HepG2 (cell line): ENCODE measurements around the gene CLIC1. TPM values are rescaled to one million over a fixed set of nuclear protein-coding genes. Genes with fewer than 3 reads are reported as not detected.

Experiments used
- FOXA1 ChIP-seq, 2 experiments: fragments of 450-650 bp in 1 of 2; sonication (generic) in 1 of 2; formaldehyde crosslinking in 1 of 2; IDR thresholded peaks; 2 replicates each; pipeline versions ENCODE4 v1.4.0 to v1.6.1; 2016 to 2020; ENCODE audit warnings: missing genetic modification reagents in 1 of 2
- HDAC1 ChIP-seq: sonication (generic); formaldehyde crosslinking; IDR thresholded peaks from 2 replicates; pipeline ENCODE4 v1.5.1; 2020; ENCODE audit warnings: mild to moderate bottlenecking, missing genetic modification reagents
- KLF15 ChIP-seq: sonication (generic); formaldehyde crosslinking; IDR thresholded peaks from 2 replicates; pipeline ENCODE4 v1.8.1; 2023; ENCODE audit warnings: borderline replicate concordance, mild to moderate bottlenecking, inconsistent platforms, missing genetic modification reagents, mixed read lengths
- RCOR2 ChIP-seq: IDR thresholded peaks from 2 replicates; pipeline ENCODE4 v1.6.1; 2016; ENCODE audit warnings: missing biosample characterization, missing genetic modification reagents
- SMAD3 ChIP-seq: sonication (generic); formaldehyde crosslinking; IDR thresholded peaks from 2 replicates; pipeline ENCODE4 v1.4.0; 2020; ENCODE audit warnings: missing genetic modification reagents
- SP5 ChIP-seq: IDR thresholded peaks from 2 replicates; pipeline ENCODE4 v1.6.1; 2016; ENCODE audit warnings: low read depth, borderline replicate concordance
- TARDBP ChIP-seq: sonication (generic); formaldehyde crosslinking; IDR thresholded peaks from 2 replicates; pipeline ENCODE4 v1.8.0; 2022; ENCODE audit warnings: mild to moderate bottlenecking, missing genetic modification reagents
- TBP ChIP-seq: sonication (generic); formaldehyde crosslinking; IDR thresholded peaks from 2 replicates; pipeline ENCODE4 v1.5.0; 2020; ENCODE audit warnings: missing genetic modification reagents
- ZNF34 ChIP-seq: sonication (generic); formaldehyde crosslinking; IDR thresholded peaks from 2 replicates; pipeline ENCODE4 v1.4.0; 2020; ENCODE audit warnings: mild to moderate bottlenecking, missing genetic modification reagents, borderline replicate concordance
- ZNF615 ChIP-seq: sonication (generic); formaldehyde crosslinking; IDR thresholded peaks from 2 replicates; pipeline ENCODE4 v1.5.0; 2020; ENCODE audit warnings: mild to moderate bottlenecking, missing genetic modification reagents, borderline replicate concordance
- ZNF709 ChIP-seq: sonication (generic); formaldehyde crosslinking; IDR thresholded peaks from 2 replicates; pipeline ENCODE4 v1.5.0; 2020; ENCODE audit warnings: mild to moderate bottlenecking, missing genetic modification reagents
- ZNF777 ChIP-seq: sonication (generic); formaldehyde crosslinking; IDR thresholded peaks from 2 replicates; pipeline ENCODE4 v1.4.0; 2020; ENCODE audit warnings: missing genetic modification reagents
- ZSCAN22 ChIP-seq: sonication (generic); formaldehyde crosslinking; IDR thresholded peaks from 2 replicates; pipeline ENCODE4 v1.4.0; 2020; ENCODE audit warnings: mild to moderate bottlenecking, missing genetic modification reagents
- ZSCAN29 ChIP-seq: sonication (generic); formaldehyde crosslinking; conservative IDR thresholded peaks from 2 replicates; pipeline ENCODE4 v1.4.0; 2020; ENCODE audit warnings: mild to moderate bottlenecking, missing genetic modification reagents
- polyA plus RNA-seq, 8 experiments: library from polyadenylated mRNA; depleted of rRNA in 3 of 8; stranded (reverse) in 7 of 8; unstranded in 1 of 8; fragments of >200 nt; fragmentation: Illumina TruSeq in 4 of 8; extraction: Trizol in 4 of 8; gene quantifications; 2 replicates each; pipeline versions ENCODE4 v1.2.1 to v1.2.3, GENCODE V29; 2011 to 2016; ENCODE audit warnings: low read depth in 4 of 8, missing spikeins in 1 of 8, mixed read lengths in 1 of 8; ENCODE audit not compliant: insufficient read depth in 1 of 8
- total RNA-seq, 5 experiments: library from RNA; depleted of rRNA; stranded (reverse); fragments of >200 nt; fragmentation: Illumina TruSeq; extraction: Trizol; gene quantifications; 2 replicates each; pipeline ENCODE4 v1.2.3, GENCODE V29; 2016; ENCODE audit warnings: low read depth in 1 of 5
- TF ChIP-seq, protein P1 (sequence below): IDR thresholded peaks from 2 replicates; pipeline ENCODE4 v1.6.1; 2016; ENCODE audit warnings: mild to moderate bottlenecking, missing biosample characterization, missing genetic modification reagents
- TF ChIP-seq, protein P2 (sequence below): sonication (generic); formaldehyde crosslinking; IDR thresholded peaks from 2 replicates; pipeline ENCODE4 v1.4.0; 2020; ENCODE audit warnings: missing genetic modification reagents, mild to moderate bottlenecking, borderline replicate concordance
- TF ChIP-seq, protein P3 (sequence below): IDR thresholded peaks from 2 replicates; pipeline ENCODE4 v1.6.1; 2016; ENCODE audit warnings: mild to moderate bottlenecking
- TF ChIP-seq, protein P4 (sequence below): sonication (generic); formaldehyde crosslinking; IDR thresholded peaks from 2 replicates; pipeline ENCODE4 v1.4.0; 2020; ENCODE audit warnings: missing genetic modification reagents, borderline replicate concordance
- TF ChIP-seq, protein P5 (sequence below): sonication (generic); formaldehyde crosslinking; IDR thresholded peaks from 2 replicates; pipeline ENCODE4 v1.4.0; 2020; ENCODE audit warnings: missing genetic modification reagents

Gene CLIC1
- total and polyA plus RNA-seq, 2 of the 13 experiments (the other 11 are each of a cell fraction or from before 2014, with no cell fraction given), result 602 to 891 TPM

DNA sequence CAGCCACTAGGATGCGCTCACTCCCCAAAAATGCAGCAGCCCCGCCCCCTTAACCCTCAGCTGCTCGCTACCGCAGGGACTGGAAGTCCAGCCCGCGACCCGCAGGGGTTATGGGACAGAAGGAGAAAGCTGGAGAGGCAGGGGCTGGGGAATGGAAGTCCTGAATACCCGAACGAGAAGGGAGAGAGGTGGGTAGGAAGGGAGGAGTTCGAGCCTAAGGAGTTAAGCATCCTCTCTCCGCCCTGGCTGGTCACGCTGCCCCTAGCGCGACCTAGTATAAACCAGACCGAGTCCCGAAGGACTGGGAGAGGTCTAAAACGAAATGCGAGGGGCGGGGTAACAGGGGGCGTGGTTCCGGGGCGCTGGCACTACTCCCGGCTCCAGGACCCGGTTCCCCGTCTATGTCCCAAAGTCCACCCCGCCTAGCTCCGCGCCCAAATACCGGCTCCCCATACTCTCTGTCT lies 6.8 kb downstream of the CLIC1 start (continued):
- TF ChIP-seq, protein P1, sequence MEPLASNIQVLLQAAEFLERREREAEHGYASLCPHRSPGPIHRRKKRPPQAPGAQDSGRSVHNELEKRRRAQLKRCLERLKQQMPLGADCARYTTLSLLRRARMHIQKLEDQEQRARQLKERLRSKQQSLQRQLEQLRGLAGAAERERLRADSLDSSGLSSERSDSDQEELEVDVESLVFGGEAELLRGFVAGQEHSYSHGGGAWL (CRISPR knock-in tag), result no peak; the same call in 1 of the 2 replicates
- no peak for TF ChIP-seq FOXA1 (IDR thresholded peaks at IDR 0.05)
- no peak; the same call in 1 of the 2 replicates for TF ChIP-seq FOXA1 (CRISPR knock-in tag; IDR thresholded peaks at IDR 0.05)
- no peak for TF ChIP-seq KLF15
- TF ChIP-seq ZNF777 (CRISPR knock-in tag), result peak; percentile 80; the same call in 1 of the 2 replicates
- no peak; the same call in 1 of the 2 replicates for TF ChIP-seq TBP (CRISPR knock-in tag)
- TF ChIP-seq, protein P2, sequence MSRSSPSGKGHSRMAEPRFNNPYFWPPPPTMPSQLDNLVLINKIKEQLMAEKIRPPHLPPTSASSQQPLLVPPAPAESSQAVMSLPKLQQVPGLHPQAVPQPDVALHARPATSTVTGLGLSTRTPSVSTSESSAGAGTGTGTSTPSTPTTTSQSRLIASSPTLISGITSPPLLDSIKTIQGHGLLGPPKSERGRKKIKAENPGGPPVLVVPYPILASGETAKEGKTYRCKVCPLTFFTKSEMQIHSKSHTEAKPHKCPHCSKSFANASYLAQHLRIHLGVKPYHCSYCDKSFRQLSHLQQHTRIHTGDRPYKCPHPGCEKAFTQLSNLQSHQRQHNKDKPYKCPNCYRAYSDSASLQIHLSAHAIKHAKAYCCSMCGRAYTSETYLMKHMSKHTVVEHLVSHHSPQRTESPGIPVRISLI (CRISPR knock-in tag), result peak; percentile 60; the same call in 1 of the 2 replicates
- peak; percentile 99 for TF ChIP-seq SP5 (CRISPR knock-in tag)
- 0 out of 2 replicates have a peak, but pooled peaks have one; percentile 42 for TF ChIP-seq RCOR2
- peak; percentile 78 for TF ChIP-seq HDAC1 (CRISPR knock-in tag)
- TF ChIP-seq, protein P3, sequence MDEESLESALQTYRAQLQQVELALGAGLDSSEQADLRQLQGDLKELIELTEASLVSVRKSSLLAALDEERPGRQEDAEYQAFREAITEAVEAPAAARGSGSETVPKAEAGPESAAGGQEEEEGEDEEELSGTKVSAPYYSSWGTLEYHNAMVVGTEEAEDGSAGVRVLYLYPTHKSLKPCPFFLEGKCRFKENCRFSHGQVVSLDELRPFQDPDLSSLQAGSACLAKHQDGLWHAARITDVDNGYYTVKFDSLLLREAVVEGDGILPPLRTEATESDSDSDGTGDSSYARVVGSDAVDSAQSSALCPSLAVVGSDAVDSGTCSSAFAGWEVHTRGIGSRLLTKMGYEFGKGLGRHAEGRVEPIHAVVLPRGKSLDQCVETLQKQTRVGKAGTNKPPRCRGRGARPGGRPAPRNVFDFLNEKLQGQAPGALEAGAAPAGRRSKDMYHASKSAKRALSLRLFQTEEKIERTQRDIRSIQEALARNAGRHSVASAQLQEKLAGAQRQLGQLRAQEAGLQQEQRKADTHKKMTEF, result peak; percentile 73
- TF ChIP-seq ZSCAN29, result peak; percentile 89
- peak; percentile 78; the same call in 1 of the 2 replicates for TF ChIP-seq SMAD3 (CRISPR knock-in tag)
- peak; percentile 17; the same call in 1 of the 2 replicates for TF ChIP-seq ZNF34 (CRISPR knock-in tag)
- TF ChIP-seq ZSCAN22 (CRISPR knock-in tag), result no peak
- TF ChIP-seq, protein P4, sequence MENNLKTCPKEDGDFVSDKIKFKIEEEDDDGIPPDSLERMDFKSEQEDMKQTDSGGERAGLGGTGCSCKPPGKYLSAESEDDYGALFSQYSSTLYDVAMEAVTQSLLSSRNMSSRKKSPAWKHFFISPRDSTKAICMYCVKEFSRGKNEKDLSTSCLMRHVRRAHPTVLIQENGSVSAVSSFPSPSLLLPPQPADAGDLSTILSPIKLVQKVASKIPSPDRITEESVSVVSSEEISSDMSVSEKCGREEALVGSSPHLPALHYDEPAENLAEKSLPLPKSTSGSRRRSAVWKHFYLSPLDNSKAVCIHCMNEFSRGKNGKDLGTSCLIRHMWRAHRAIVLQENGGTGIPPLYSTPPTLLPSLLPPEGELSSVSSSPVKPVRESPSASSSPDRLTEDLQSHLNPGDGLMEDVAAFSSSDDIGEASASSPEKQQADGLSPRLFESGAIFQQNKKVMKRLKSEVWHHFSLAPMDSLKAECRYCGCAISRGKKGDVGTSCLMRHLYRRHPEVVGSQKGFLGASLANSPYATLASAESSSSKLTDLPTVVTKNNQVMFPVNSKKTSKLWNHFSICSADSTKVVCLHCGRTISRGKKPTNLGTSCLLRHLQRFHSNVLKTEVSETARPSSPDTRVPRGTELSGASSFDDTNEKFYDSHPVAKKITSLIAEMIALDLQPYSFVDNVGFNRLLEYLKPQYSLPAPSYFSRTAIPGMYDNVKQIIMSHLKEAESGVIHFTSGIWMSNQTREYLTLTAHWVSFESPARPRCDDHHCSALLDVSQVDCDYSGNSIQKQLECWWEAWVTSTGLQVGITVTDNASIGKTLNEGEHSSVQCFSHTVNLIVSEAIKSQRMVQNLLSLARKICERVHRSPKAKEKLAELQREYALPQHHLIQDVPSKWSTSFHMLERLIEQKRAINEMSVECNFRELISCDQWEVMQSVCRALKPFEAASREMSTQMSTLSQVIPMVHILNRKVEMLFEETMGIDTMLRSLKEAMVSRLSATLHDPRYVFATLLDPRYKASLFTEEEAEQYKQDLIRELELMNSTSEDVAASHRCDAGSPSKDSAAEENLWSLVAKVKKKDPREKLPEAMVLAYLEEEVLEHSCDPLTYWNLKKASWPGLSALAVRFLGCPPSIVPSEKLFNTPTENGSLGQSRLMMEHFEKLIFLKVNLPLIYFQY (CRISPR knock-in tag), result peak; percentile 42; the same call in 1 of the 2 replicates
- peak; percentile 88 for TF ChIP-seq ZNF615 (CRISPR knock-in tag)
- TF ChIP-seq, protein P5, sequence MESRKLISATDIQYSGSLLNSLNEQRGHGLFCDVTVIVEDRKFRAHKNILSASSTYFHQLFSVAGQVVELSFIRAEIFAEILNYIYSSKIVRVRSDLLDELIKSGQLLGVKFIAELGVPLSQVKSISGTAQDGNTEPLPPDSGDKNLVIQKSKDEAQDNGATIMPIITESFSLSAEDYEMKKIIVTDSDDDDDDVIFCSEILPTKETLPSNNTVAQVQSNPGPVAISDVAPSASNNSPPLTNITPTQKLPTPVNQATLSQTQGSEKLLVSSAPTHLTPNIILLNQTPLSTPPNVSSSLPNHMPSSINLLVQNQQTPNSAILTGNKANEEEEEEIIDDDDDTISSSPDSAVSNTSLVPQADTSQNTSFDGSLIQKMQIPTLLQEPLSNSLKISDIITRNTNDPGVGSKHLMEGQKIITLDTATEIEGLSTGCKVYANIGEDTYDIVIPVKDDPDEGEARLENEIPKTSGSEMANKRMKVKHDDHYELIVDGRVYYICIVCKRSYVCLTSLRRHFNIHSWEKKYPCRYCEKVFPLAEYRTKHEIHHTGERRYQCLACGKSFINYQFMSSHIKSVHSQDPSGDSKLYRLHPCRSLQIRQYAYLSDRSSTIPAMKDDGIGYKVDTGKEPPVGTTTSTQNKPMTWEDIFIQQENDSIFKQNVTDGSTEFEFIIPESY (CRISPR knock-in tag), result peak; percentile 58
- TF ChIP-seq ZNF709 (CRISPR knock-in tag), result 0 out of 2 replicates have a peak, but pooled peaks have one; percentile 22
- peak; percentile 23; the same call in 1 of the 2 replicates for TF ChIP-seq TARDBP
